ENCODE data around the gene METTL18. TPM values are rescaled to one million over a fixed set of nuclear protein-coding genes. Genes with fewer than 3 reads are reported as not detected.

METTL18 gene
- polyA plus RNA-seq, 1 donor from 2014 or later = 7.0 TPM

GRCh38 chr1:169762699-169763098 lies 32.0 kb downstream of the METTL18 start:
- no peak overlapping the region for H2AFZ ChIP-seq (ENCODE audit: low read depth, low read length)
- H3K9ac ChIP-seq (ENCODE audit: low read length) = no peak overlapping the region
- H4K20me1 ChIP-seq (ENCODE audit: insufficient read depth) = no peaks in the 10 kb centered on the region
- no peaks in the 10 kb centered on the region for H3K36me3 ChIP-seq (ENCODE audit: insufficient read depth, low read length)
- no peaks in the 10 kb centered on the region for H3K27me3 ChIP-seq (ENCODE audit: insufficient read depth, low read depth, low read length)
- no peaks in the 10 kb centered on the region for H3K79me2 ChIP-seq (replicated peaks; ENCODE audit: insufficient read depth, low read length)
- no peaks in the 10 kb centered on the region for H3K9me3 ChIP-seq (ENCODE audit: low read length)
- no peaks in the 10 kb centered on the region for H3K9me2 ChIP-seq (ENCODE audit: insufficient read depth, low read length)
- H3F3A ChIP-seq (ENCODE audit: insufficient read depth, low read length, poor library complexity, severe bottlenecking) = no peaks in the 10 kb centered on the region
- no peak overlapping the region for H3K4me2 ChIP-seq (ENCODE audit: low read length)
- H3K4me3 ChIP-seq (ENCODE audit: low read length) = no peak overlapping the region
- TF ChIP-seq TAF1 (IDR thresholded peaks at IDR 0.05; ENCODE audit: low read depth) (no peak), MXI1 (conservative IDR thresholded peaks at IDR 0.05; ENCODE audit: poor library complexity, severe bottlenecking) (no peak), EZH2 (IDR thresholded peaks at IDR 0.05; ENCODE audit: borderline replicate concordance, insufficient read depth, low read length, poor library complexity, severe bottlenecking) (no peak), EP300 (conservative IDR thresholded peaks at IDR 0.05; ENCODE audit: poor library complexity, severe bottlenecking) (no peak), RAD21 (conservative IDR thresholded peaks at IDR 0.05) (no peak), POLR2AphosphoS5 (IDR thresholded peaks at IDR 0.05) (no peak), CTCF (IDR thresholded peaks at IDR 0.05; ENCODE audit: poor library complexity, severe bottlenecking) (no peak), SMC3 (conservative IDR thresholded peaks at IDR 0.05; ENCODE audit: poor library complexity) (no peak), REST (IDR thresholded peaks at IDR 0.05; ENCODE audit: borderline replicate concordance) (no peak)
- H3K27ac ChIP-seq (ENCODE audit: low read length) = no peak overlapping the region

DNA sequence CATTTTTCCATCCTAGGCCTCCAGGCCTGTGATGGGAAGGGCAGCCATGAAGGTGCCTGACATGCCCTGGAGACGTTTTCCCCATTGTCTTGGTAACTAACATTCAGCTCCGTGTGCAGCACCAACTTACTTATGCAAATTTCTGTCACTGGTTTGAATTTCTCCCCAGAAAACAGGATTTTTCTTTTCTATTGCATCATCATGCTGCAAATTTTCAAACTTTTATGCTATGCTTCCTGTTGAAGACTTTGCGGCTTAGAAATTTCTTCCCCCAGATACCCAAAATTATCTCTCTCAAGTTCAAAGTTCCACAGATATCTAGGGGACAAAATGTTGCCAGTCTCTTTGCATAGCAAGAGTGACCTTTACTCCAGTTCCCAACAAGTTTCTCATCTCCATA lies 35.7 kb downstream of the METTL18 start:
- no peaks in the 10 kb centered on the region for H3K9me3 ChIP-seq (ENCODE audit: low read length)
- no peak overlapping the region for H3K9ac ChIP-seq (ENCODE audit: low read length)
- no peak for TF ChIP-seq TAF1 (IDR thresholded peaks at IDR 0.05; ENCODE audit: low read depth)
- TF ChIP-seq EP300 (conservative IDR thresholded peaks at IDR 0.05; ENCODE audit: poor library complexity, severe bottlenecking) = no peak
- TF ChIP-seq SMC3 (conservative IDR thresholded peaks at IDR 0.05; ENCODE audit: poor library complexity) = no peak
- TF ChIP-seq REST (IDR thresholded peaks at IDR 0.05; ENCODE audit: borderline replicate concordance) = no peak
- TF ChIP-seq EZH2 (IDR thresholded peaks at IDR 0.05; ENCODE audit: borderline replicate concordance, insufficient read depth, low read length, poor library complexity, severe bottlenecking) = no peak
- no peak for TF ChIP-seq MXI1 (conservative IDR thresholded peaks at IDR 0.05; ENCODE audit: poor library complexity, severe bottlenecking)
- no peaks in the 10 kb centered on the region for H4K20me1 ChIP-seq (ENCODE audit: insufficient read depth)
- no peaks in the 10 kb centered on the region for H3F3A ChIP-seq (ENCODE audit: insufficient read depth, low read length, poor library complexity, severe bottlenecking)
- no peak overlapping the region for H2AFZ ChIP-seq (ENCODE audit: low read depth, low read length)
- H3K4me2 ChIP-seq (ENCODE audit: low read length) = no peak overlapping the region
- H3K9me2 ChIP-seq (ENCODE audit: insufficient read depth, low read length) = no peaks in the 10 kb centered on the region
- H3K27ac ChIP-seq (ENCODE audit: low read length) = no peak overlapping the region
- H3K36me3 ChIP-seq (ENCODE audit: insufficient read depth, low read length) = no peaks in the 10 kb centered on the region
- no peak overlapping the region for H3K4me3 ChIP-seq (ENCODE audit: low read length)
- H3K27me3 ChIP-seq (ENCODE audit: insufficient read depth, low read depth, low read length) = no peaks in the 10 kb centered on the region
- no peaks in the 10 kb centered on the region for H3K79me2 ChIP-seq (replicated peaks; ENCODE audit: insufficient read depth, low read length)
